HEK293T (cell line): ENCODE measurements around the gene MC1R.

Experiments used
- BHLHE40 ChIP-seq: fragments of 450-650 bp; IDR thresholded peaks from 2 replicates; pipeline ENCODE4 v1.6.1; 2016; ENCODE audit warnings: mild to moderate bottlenecking, moderate library complexity, borderline replicate concordance
- FOXK2 ChIP-seq: fragments of 450-650 bp; IDR thresholded peaks from 2 replicates; pipeline ENCODE4 v1.6.1; 2016; ENCODE audit warnings: mild to moderate bottlenecking
- LEF1 ChIP-seq: fragments of 450-650 bp; IDR thresholded peaks from 2 replicates; pipeline ENCODE4 v1.6.1; 2017; ENCODE audit warnings: mild to moderate bottlenecking, borderline replicate concordance
- NFRKB ChIP-seq: fragments of 450-650 bp; IDR thresholded peaks from 2 replicates; pipeline ENCODE4 v1.6.1; 2016; ENCODE audit warnings: mild to moderate bottlenecking, moderate library complexity
- SP1 ChIP-seq: fragments of 450-650 bp; IDR thresholded peaks from 2 replicates; pipeline ENCODE4 v1.6.1; 2017
- SUZ12 ChIP-seq: fragments of 450-650 bp; IDR thresholded peaks from 2 replicates; pipeline ENCODE4 v1.6.1; 2016; ENCODE audit warnings: mild to moderate bottlenecking
- TARDBP ChIP-seq: fragments of 450-650 bp; IDR thresholded peaks from 2 replicates; pipeline ENCODE4 v1.6.1; 2016
- TF ChIP-seq, protein P1 (sequence below): fragments of 450-650 bp; IDR thresholded peaks from 2 replicates; pipeline ENCODE4 v1.6.1; 2016

- TF ChIP-seq LEF1 (no peak), SUZ12 (no peak), SP1 (no peak), FOXK2 (no peak), TARDBP (no peak), BHLHE40 (no peak), NFRKB (no peak)
- TF ChIP-seq, protein P1, sequence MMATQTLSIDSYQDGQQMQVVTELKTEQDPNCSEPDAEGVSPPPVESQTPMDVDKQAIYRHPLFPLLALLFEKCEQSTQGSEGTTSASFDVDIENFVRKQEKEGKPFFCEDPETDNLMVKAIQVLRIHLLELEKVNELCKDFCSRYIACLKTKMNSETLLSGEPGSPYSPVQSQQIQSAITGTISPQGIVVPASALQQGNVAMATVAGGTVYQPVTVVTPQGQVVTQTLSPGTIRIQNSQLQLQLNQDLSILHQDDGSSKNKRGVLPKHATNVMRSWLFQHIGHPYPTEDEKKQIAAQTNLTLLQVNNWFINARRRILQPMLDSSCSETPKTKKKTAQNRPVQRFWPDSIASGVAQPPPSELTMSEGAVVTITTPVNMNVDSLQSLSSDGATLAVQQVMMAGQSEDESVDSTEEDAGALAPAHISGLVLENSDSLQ: no peak
Observed at GRCh38 chr16:89965447-89966225, 47.0 kb downstream of the MC1R start.
